Measurements from ENCODE around the gene ANKRD10. TPM values are rescaled to one million over a fixed set of nuclear protein-coding genes. Genes with fewer than 3 reads are reported as not detected.
"Not testable (repeated sequence)": the region's sequence is repeated elsewhere in the genome, so short reads cannot be mapped to it uniquely, and the experiment has no call there.

Gene ANKRD10
- total RNA-seq, 5 donors from 2014 or later (not counting 1 experiment from before 2014, with no cell fraction given) = 93.7 to 133 (median 104) TPM

DNA sequence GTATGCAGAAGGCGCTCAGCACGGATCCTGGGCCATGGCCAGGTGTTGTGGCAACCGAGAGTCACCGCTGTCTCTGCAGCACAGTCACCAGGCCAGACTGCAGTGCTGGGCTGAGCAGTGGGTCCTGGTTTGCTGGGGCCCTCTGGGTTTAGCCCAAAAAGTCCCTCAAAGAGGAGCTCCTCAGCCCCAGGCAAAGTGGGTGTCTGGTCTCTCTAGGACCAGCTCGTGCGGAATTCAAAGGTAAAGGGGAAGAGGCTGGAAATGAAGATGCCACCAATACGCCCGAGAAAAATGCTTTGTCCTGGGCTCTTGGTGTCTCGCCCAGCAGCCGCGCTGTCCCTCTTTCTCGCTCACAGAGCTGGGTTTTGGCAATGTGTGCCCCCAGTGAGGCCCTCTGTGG lies 38.5 kb upstream of the ANKRD10 start:
- Mint-ChIP-seq H3K4me3 (no peak overlapping the region), H3K4me1 (no peaks in the 10 kb centered on the region), H3K27me3 (peaks cover 9 to 13% of the 10 kb centered on the region in 2 donors), H3K9me3 (no peaks in the 10 kb centered on the region), H3K27ac (no peak overlapping the region), H3K36me3 (no peaks in the 10 kb centered on the region)
- ChIA-PET POLR2A (no interaction called here), CTCF (no interaction called here)
- no peak for DNase-seq
- WGBS (ENCODE audit: insufficient coverage) = 89% methylated on average over 11 of the region's 12 CpGs
- no peak for ATAC-seq (replicated peaks in 1 of 4)
- H3K27ac ChIP-seq (ENCODE audit: low read length) = no peak overlapping the region
- no peaks in the 10 kb centered on the region for H3K36me3 ChIP-seq (ENCODE audit: control insufficient read depth in 2 of 2, extremely low read depth in 1 of 2, insufficient read depth in 1 of 2, low read length in 1 of 2)
- no peak overlapping the region for H3K4me3 ChIP-seq (ENCODE audit: control insufficient read depth in 1 of 2, extremely low read depth in 1 of 2, low read length in 1 of 2)
- no peaks in the 10 kb centered on the region for H3K9me3 ChIP-seq
- peaks cover 0 to 29% of the 10 kb centered on the region in 2 experiments for H3K27me3 ChIP-seq (replicated peaks in 1 of 2; ENCODE audit: control insufficient read depth in 2 of 2, extremely low read depth in 1 of 2, insufficient read depth in 2 of 2, low read length in 1 of 2)
- H3K4me1 ChIP-seq (ENCODE audit: control insufficient read depth in 1 of 2, extremely low read depth in 1 of 2, insufficient read depth in 2 of 2, low read length in 2 of 2) = no peaks in the 10 kb centered on the region

- H3K4me1 ChIP-seq (ENCODE audit: control insufficient read depth in 1 of 2, extremely low read depth in 1 of 2, insufficient read depth in 2 of 2, low read length in 2 of 2); H3K9me3 Mint-ChIP-seq; H3K9me3 ChIP-seq; H3K36me3 Mint-ChIP-seq; CTCF ChIA-PET; POLR2A ChIA-PET; H3K4me3 ChIP-seq (ENCODE audit: control insufficient read depth in 1 of 2, extremely low read depth in 1 of 2, low read length in 1 of 2); H3K36me3 ChIP-seq (ENCODE audit: control insufficient read depth in 2 of 2, extremely low read depth in 1 of 2, insufficient read depth in 1 of 2, low read length in 1 of 2); H3K4me3 Mint-ChIP-seq; H3K27ac ChIP-seq (ENCODE audit: low read length); H3K4me1 Mint-ChIP-seq; DNase-seq; H3K27ac Mint-ChIP-seq; ATAC-seq (replicated peaks in 1 of 4): not testable (repeated sequence)
- peaks cover 5 to 14% of the 10 kb centered on the region in 2 donors for H3K27me3 Mint-ChIP-seq
- WGBS (ENCODE audit: insufficient coverage) = no CpG with 5 or more reads among the region's 6 CpGs
- H3K27me3 ChIP-seq (replicated peaks in 1 of 2; ENCODE audit: control insufficient read depth in 2 of 2, extremely low read depth in 1 of 2, insufficient read depth in 2 of 2, low read length in 1 of 2) = peaks cover 0 to 24% of the 10 kb centered on the region in 2 experiments
Measured at GRCh38 chr13:110952135-110952534, 37.3 kb upstream of the ANKRD10 start.

- Histone ChIP-seq H3K4me1 (ENCODE audit: control insufficient read depth in 1 of 2, extremely low read depth in 1 of 2, insufficient read depth in 2 of 2, low read length in 2 of 2) (no peaks in the 10 kb centered on the region), H3K4me3 (ENCODE audit: control insufficient read depth in 1 of 2, extremely low read depth in 1 of 2, low read length in 1 of 2) (no peak overlapping the region), H3K9me3 (no peaks in the 10 kb centered on the region), H3K27me3 (replicated peaks in 1 of 2; ENCODE audit: control insufficient read depth in 2 of 2, extremely low read depth in 1 of 2, insufficient read depth in 2 of 2, low read length in 1 of 2) (peaks cover 0 to 24% of the 10 kb centered on the region in 2 experiments), H3K36me3 (ENCODE audit: control insufficient read depth in 2 of 2, extremely low read depth in 1 of 2, insufficient read depth in 1 of 2, low read length in 1 of 2) (no peaks in the 10 kb centered on the region), H3K27ac (ENCODE audit: low read length) (no peak overlapping the region)
- DNase-seq (no peak), ATAC-seq (replicated peaks in 1 of 4) (no peak)
- CTCF ChIA-PET = no interaction called here
- peaks cover 4 to 11% of the 10 kb centered on the region in 2 donors for H3K27me3 Mint-ChIP-seq
- no peaks in the 10 kb centered on the region for H3K4me1 Mint-ChIP-seq
- no peaks in the 10 kb centered on the region for H3K9me3 Mint-ChIP-seq
- no peak overlapping the region for H3K4me3 Mint-ChIP-seq
- WGBS (ENCODE audit: insufficient coverage) = 100% methylated on average over 2 of the region's 8 CpGs
- H3K27ac Mint-ChIP-seq = no peak overlapping the region
- POLR2A ChIA-PET = interaction anchor here in 1 of 2 donors (0.6 kb wide), 1 partner anchor 9 kb away, joined by 9 read pairs; no protein-coding TSS in a partner anchor
- H3K36me3 Mint-ChIP-seq = no peaks in the 10 kb centered on the region
Measured at GRCh38 chr13:110950819-110951570, 36.1 kb upstream of the ANKRD10 start.

DNA sequence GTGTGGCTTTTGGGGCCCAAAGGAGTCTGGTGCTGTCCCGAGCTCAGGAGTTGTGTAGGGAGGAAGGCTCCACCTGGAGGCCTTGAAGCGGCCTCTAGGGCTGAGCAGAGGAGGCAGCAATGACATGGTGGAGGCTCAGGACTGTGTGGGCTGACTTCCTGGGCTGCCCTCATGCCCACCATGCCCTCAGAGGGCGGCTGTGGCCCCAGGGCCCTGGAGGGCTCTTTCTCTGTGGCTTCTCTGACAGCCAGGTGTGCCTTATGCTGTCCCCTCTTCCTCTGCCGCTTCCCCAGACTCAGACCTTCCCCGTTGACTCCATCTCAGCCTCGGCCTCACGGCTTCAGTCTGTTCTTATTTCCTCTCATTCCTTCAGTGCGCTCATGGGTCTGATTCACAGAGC lies 35.5 kb upstream of the ANKRD10 start:
- Histone ChIP-seq H3K4me1 (ENCODE audit: control insufficient read depth in 1 of 2, extremely low read depth in 1 of 2, insufficient read depth in 2 of 2, low read length in 2 of 2) (no peaks in the 10 kb centered on the region), H3K27me3 (replicated peaks in 1 of 2; ENCODE audit: control insufficient read depth in 2 of 2, extremely low read depth in 1 of 2, insufficient read depth in 2 of 2, low read length in 1 of 2) (peaks cover 0 to 24% of the 10 kb centered on the region in 2 experiments), H3K4me3 (ENCODE audit: control insufficient read depth in 1 of 2, extremely low read depth in 1 of 2, low read length in 1 of 2) (no peak overlapping the region), H3K9me3 (no peaks in the 10 kb centered on the region), H3K27ac (ENCODE audit: low read length) (no peak overlapping the region), H3K36me3 (ENCODE audit: control insufficient read depth in 2 of 2, extremely low read depth in 1 of 2, insufficient read depth in 1 of 2, low read length in 1 of 2) (no peaks in the 10 kb centered on the region)
- DNase-seq (no peak), ATAC-seq (replicated peaks in 1 of 4) (no peak)
- no peaks in the 10 kb centered on the region for H3K4me1 Mint-ChIP-seq
- no peaks in the 10 kb centered on the region for H3K36me3 Mint-ChIP-seq
- ChIA-PET POLR2A (no interaction called here), CTCF (no interaction called here)
- WGBS (ENCODE audit: insufficient coverage) = 84% methylated on average over 7 of the region's 8 CpGs
- no peak overlapping the region for H3K4me3 Mint-ChIP-seq
- peaks cover 4 to 11% of the 10 kb centered on the region in 2 donors for H3K27me3 Mint-ChIP-seq
- H3K27ac Mint-ChIP-seq = no peak overlapping the region
- H3K9me3 Mint-ChIP-seq = no peaks in the 10 kb centered on the region

DNA sequence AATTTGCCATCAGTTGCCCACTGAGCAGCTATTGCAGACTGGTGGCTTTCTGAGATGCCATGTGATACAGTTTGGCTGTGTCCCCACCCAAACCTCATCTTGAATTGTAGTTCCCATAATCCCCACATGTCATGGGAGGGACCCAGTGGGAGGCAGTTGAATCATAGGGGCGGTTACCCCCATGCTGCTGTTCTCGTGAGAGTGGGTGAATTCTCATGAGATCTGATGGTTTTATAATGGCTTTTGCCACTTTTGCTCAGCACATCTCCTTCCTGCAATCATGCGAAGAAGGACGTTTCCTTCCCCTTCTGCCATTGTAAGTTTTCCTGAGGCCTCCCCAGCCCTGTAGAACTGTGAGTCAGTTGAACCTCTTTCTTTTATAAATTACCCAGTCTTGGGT lies 34.8 kb upstream of the ANKRD10 start:
- H3K27me3 ChIP-seq (replicated peaks in 1 of 2; ENCODE audit: control insufficient read depth in 2 of 2, extremely low read depth in 1 of 2, insufficient read depth in 2 of 2, low read length in 1 of 2) = peaks cover 0 to 24% of the 10 kb centered on the region in 2 experiments
- DNase-seq (no peak), ATAC-seq (replicated peaks in 1 of 4) (no peak)
- no peaks in the 10 kb centered on the region for H3K36me3 ChIP-seq (ENCODE audit: control insufficient read depth in 2 of 2, extremely low read depth in 1 of 2, insufficient read depth in 1 of 2, low read length in 1 of 2)
- peaks cover 4 to 11% of the 10 kb centered on the region in 2 donors for H3K27me3 Mint-ChIP-seq
- no peak overlapping the region for H3K27ac Mint-ChIP-seq
- H3K36me3 Mint-ChIP-seq = no peaks in the 10 kb centered on the region
- POLR2A ChIA-PET = no interaction called here
- no peak overlapping the region for H3K4me3 ChIP-seq (ENCODE audit: control insufficient read depth in 1 of 2, extremely low read depth in 1 of 2, low read length in 1 of 2)
- H3K9me3 Mint-ChIP-seq = no peaks in the 10 kb centered on the region
- H3K4me3 Mint-ChIP-seq = no peak overlapping the region
- H3K4me1 Mint-ChIP-seq = no peaks in the 10 kb centered on the region
- no peak overlapping the region for H3K27ac ChIP-seq (ENCODE audit: low read length)
- CTCF ChIA-PET = no interaction called here
- no peaks in the 10 kb centered on the region for H3K9me3 ChIP-seq
- H3K4me1 ChIP-seq (ENCODE audit: control insufficient read depth in 1 of 2, extremely low read depth in 1 of 2, insufficient read depth in 2 of 2, low read length in 2 of 2) = no peaks in the 10 kb centered on the region
- 33% methylated on average over 1 of the region's 4 CpGs for WGBS (ENCODE audit: insufficient coverage)

- no peaks in the 10 kb centered on the region for H3K4me1 ChIP-seq (ENCODE audit: control insufficient read depth in 1 of 2, extremely low read depth in 1 of 2, insufficient read depth in 2 of 2, low read length in 2 of 2)
- H3K4me3 ChIP-seq (ENCODE audit: control insufficient read depth in 1 of 2, extremely low read depth in 1 of 2, low read length in 1 of 2) = no peak overlapping the region
- H3K9me3 ChIP-seq = no peaks in the 10 kb centered on the region
- no peak overlapping the region for H3K4me3 Mint-ChIP-seq
- H3K27ac Mint-ChIP-seq = no peak overlapping the region
- DNase-seq (no peak), ATAC-seq (replicated peaks in 1 of 4) (no peak)
- peaks cover 4 to 11% of the 10 kb centered on the region in 2 donors for H3K27me3 Mint-ChIP-seq
- H3K36me3 Mint-ChIP-seq = no peaks in the 10 kb centered on the region
- H3K36me3 ChIP-seq (ENCODE audit: control insufficient read depth in 2 of 2, extremely low read depth in 1 of 2, insufficient read depth in 1 of 2, low read length in 1 of 2) = no peaks in the 10 kb centered on the region
- POLR2A ChIA-PET = no interaction called here
- CTCF ChIA-PET = no interaction called here
- H3K9me3 Mint-ChIP-seq = no peaks in the 10 kb centered on the region
- no peaks in the 10 kb centered on the region for H3K4me1 Mint-ChIP-seq
- no peak overlapping the region for H3K27ac ChIP-seq (ENCODE audit: low read length)
- 86% methylated on average over 7 of the region's 12 CpGs for WGBS (ENCODE audit: insufficient coverage)
- H3K27me3 ChIP-seq (replicated peaks in 1 of 2; ENCODE audit: control insufficient read depth in 2 of 2, extremely low read depth in 1 of 2, insufficient read depth in 2 of 2, low read length in 1 of 2) = peaks cover 0 to 24% of the 10 kb centered on the region in 2 experiments
Measured at GRCh38 chr13:110949116-110949515, 34.2 kb upstream of the ANKRD10 start.

All from T-cell (primary cell).